Measurements from ENCODE around the gene CCDC112.
"Not testable (repeated sequence)": the region's sequence is repeated elsewhere in the genome, so short reads cannot be mapped to it uniquely, and the experiment has no call there.

Gene CCDC112

DNA sequence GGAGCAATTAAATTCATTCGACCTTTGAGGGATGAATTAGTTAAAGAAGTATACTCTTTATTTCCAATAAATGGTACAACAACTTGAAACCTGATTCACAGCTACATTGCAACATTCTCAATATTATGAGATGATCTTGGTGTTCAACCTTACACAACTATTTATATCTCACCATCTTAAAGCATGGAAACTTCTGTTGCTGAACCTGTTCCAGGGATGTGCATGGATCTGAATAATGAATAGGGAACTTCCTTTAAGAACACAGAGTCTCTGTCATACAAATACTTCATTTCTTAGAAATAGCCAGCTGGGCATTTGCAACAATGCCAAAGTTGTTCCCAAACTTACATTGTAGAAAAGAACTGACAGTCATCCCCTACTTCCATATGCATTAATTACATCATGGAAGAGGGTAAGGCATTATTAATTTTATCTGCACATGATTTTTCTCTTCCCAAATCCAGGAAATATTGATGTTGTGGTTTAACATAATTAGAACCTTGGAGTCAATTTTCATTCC, 39.8 kb upstream of the CCDC112 start:
- H3K9me3 ChIP-seq (ENCODE audit: low read depth, low read length), result no peaks in the 10 kb centered on the region
- H3K4me3 ChIP-seq, result no peak overlapping the region
- TF ChIP-seq POLR2AphosphoS5 (IDR thresholded peaks at IDR 0.05; ENCODE audit: borderline replicate concordance, low read depth, low read length) (no peak), FOXP2 (optimal IDR thresholded peaks at IDR 0.05; ENCODE audit: control extremely low read depth, extremely low read length, insufficient read depth) (no peak), EZH2 (IDR thresholded peaks at IDR 0.05) (no peak)
- no peak overlapping the region for H3K27ac ChIP-seq
- no peak for DNase-seq (ENCODE audit: low read depth, low spot score)
- H3K36me3 ChIP-seq (ENCODE audit: insufficient read depth, low read length), result no peaks in the 10 kb centered on the region
- H3K9ac ChIP-seq (ENCODE audit: insufficient read length), result no peak overlapping the region

DNA sequence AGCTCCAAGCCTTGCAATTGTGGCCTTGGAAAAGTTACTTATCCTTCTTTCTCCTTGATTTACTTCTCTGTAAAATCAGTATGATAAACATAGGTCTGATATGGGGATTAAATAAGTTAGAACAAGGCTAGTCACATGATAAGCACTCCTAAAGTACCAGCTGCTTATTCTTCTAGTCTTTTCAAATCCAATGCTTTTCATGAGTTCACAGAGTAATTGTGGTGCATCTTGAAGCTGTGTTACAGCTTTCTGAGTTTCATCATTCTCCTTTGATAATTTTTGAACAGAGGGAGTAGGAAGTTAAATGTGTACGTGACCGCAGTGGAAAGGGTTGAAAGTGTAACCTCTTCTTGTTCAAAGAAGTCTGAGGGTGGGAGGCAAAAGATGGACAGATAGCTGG, 38.8 kb upstream of the CCDC112 start:
- Histone ChIP-seq H3K9me3 (ENCODE audit: low read depth, low read length) (no peaks in the 10 kb centered on the region), H3K36me3 (ENCODE audit: insufficient read depth, low read length) (no peaks in the 10 kb centered on the region), H3K9ac (ENCODE audit: insufficient read length) (no peak overlapping the region), H3K4me3 (no peak overlapping the region), H3K27ac (no peak overlapping the region)
- DNase-seq (ENCODE audit: low read depth, low spot score), result no peak
- TF ChIP-seq POLR2AphosphoS5 (IDR thresholded peaks at IDR 0.05; ENCODE audit: borderline replicate concordance, low read depth, low read length) (no peak), EZH2 (IDR thresholded peaks at IDR 0.05) (no peak), FOXP2 (optimal IDR thresholded peaks at IDR 0.05; ENCODE audit: control extremely low read depth, extremely low read length, insufficient read depth) (no peak)

DNA sequence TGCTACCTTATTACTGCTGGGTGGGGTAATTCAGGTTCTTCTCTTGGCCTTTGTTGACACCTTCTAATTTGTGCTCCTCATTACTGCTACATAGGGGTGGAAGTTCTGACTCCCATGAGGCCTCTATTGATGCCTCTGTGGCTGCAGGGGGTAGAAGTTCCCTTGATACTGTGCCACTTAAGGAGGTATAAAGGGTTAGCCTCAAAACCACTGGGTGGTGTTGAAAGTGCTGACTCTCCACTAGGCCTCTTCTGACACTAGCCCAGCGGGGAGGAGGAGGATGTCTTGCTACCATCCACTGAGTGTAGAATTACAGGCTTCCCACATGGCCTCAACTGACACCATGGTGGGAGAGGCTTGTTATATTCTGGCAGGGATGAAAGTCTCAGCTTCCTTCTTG, 36.7 kb upstream of the CCDC112 start:
- Histone ChIP-seq H3K36me3 (ENCODE audit: insufficient read depth, low read length) (no peaks in the 10 kb centered on the region), H3K9me3 (ENCODE audit: low read depth, low read length) (no peaks in the 10 kb centered on the region), H3K4me3 (no peak overlapping the region), H3K27ac (no peak overlapping the region), H3K9ac (ENCODE audit: insufficient read length) (no peak overlapping the region)
- peak; percentile 26 for DNase-seq (ENCODE audit: low read depth, low spot score)
- TF ChIP-seq FOXP2 (optimal IDR thresholded peaks at IDR 0.05; ENCODE audit: control extremely low read depth, extremely low read length, insufficient read depth), result no peak
- TF ChIP-seq POLR2AphosphoS5 (IDR thresholded peaks at IDR 0.05; ENCODE audit: borderline replicate concordance, low read depth, low read length), result no peak; the same call in 1 of the 2 replicates
- no peak for TF ChIP-seq EZH2 (IDR thresholded peaks at IDR 0.05)

DNA sequence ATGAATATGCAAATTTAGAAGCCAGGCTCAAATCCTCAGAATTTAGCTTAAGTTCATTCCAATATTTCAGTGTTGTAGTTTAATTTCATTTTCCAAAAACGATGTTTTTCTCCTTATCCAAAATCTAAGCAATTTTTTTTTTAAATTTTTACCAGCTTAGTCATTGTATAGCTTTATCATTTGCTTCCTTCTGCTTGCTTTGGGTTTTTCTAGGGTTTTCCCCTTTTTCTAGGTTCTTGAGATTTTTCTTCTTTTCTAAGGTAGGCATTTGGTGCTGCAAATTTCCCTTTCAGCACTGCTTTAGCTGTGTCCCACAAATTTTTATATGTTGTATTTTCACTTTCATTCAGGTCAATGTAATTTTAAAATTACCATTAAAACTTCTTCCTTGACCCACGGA, 34.4 kb upstream of the CCDC112 start:
- DNase-seq (ENCODE audit: low read depth, low spot score), result no peak
- TF ChIP-seq POLR2AphosphoS5 (IDR thresholded peaks at IDR 0.05; ENCODE audit: borderline replicate concordance, low read depth, low read length) (no peak), FOXP2 (optimal IDR thresholded peaks at IDR 0.05; ENCODE audit: control extremely low read depth, extremely low read length, insufficient read depth) (no peak), EZH2 (IDR thresholded peaks at IDR 0.05) (no peak)
- Histone ChIP-seq H3K9ac (ENCODE audit: insufficient read length) (no peak overlapping the region), H3K9me3 (ENCODE audit: low read depth, low read length) (no peaks in the 10 kb centered on the region), H3K27ac (no peak overlapping the region), H3K36me3 (ENCODE audit: insufficient read depth, low read length) (no peaks in the 10 kb centered on the region), H3K4me3 (no peak overlapping the region)

DNA sequence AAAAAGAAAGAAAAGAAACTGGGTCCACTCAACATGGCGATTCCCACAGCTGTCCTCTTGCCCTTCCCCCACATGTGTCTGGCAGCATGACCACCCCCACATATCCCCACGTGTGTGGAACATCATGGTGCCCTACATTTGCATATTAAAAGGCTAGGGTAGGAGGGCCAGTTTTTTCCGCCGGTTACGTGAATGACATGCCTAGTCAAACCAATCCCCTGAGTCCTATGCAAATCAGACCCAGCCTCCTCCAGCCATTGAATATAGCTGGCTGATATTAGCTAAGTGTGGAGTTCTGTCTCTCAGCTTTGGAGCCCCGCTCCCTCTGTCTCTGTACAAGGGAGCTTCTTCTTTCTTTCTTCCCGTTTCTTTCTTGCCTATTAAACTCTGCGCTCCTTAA, 33.0 kb upstream of the CCDC112 start:
- H3K9me3 ChIP-seq (ENCODE audit: low read depth, low read length), result no peaks in the 10 kb centered on the region
- H3K36me3 ChIP-seq (ENCODE audit: insufficient read depth, low read length), result no peaks in the 10 kb centered on the region
- TF ChIP-seq FOXP2 (optimal IDR thresholded peaks at IDR 0.05; ENCODE audit: control extremely low read depth, extremely low read length, insufficient read depth), result no peak
- TF ChIP-seq POLR2AphosphoS5 (IDR thresholded peaks at IDR 0.05; ENCODE audit: borderline replicate concordance, low read depth, low read length), result no peak
- no peak for TF ChIP-seq EZH2 (IDR thresholded peaks at IDR 0.05)
- H3K4me3 ChIP-seq, result no peak overlapping the region
- no peak overlapping the region for H3K9ac ChIP-seq (ENCODE audit: insufficient read length)
- no peak for DNase-seq (ENCODE audit: low read depth, low spot score)
- H3K27ac ChIP-seq, result no peak overlapping the region

DNA sequence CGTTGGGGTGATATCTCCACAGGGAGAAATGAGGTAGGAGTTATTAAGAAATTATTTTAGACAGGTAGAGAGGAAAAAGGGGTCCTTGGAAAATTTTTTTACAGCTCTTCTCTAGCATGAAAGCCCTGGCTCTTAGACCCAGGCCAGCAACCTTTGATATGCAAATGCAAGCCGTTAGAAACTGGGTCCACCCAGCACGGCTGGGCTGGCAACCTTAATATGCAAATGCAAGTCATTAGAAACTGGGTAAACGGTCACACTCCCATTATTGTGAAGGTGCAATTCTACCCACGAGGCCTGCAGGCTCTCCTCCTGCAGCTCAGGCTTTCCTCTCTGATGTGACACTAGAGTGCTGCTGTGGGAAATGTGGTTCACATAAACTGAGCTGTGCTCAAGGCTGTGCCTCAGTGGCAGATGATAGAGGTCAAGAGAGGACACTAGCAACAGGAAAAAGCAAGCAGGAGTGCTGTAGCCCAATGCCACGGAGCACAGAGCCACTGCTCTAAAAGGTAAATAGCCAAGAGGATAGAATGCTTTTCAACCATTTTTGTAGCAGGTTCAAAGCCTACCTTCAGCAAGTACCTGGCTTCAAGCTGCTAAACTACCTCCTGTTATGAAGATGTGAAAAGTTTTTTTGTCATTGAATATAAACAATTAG, 32.3 kb upstream of the CCDC112 start:
- H3K36me3 ChIP-seq (ENCODE audit: insufficient read depth, low read length); H3K9ac ChIP-seq (ENCODE audit: insufficient read length); H3K27ac ChIP-seq; H3K9me3 ChIP-seq (ENCODE audit: low read depth, low read length); DNase-seq (ENCODE audit: low read depth, low spot score); H3K4me3 ChIP-seq: not testable (repeated sequence)

DNA sequence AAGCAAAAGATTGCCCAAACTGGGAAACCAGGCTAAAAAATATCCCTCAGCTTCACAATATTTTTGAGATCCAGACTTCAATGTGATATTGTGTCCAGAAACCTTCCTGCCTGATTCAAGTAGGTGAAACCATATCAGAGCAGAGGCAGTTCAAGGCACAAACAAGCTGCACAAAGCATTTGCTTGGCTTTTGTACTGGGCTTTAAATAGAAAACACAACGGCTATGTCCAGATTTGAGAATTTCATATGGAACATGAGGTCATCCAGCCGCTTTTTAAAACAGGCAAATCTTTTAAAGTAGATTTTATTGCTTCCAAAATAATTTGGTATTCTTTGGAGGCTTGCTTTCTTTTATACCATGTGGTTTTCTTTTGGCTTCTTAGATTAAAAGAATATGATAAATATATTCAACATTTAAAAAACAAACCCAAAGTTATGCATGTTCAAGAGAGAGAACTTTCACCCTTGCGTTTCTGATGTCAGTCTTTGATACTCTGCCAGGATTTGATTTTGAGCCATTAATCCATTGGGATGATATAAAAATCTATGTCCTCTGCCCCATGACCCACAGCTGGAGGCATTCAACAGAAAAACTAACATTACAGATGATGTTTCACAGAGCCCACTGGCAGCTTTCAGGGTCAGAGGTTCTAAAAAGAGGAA, 29.0 kb upstream of the CCDC112 start:
- H3K9me3 ChIP-seq (ENCODE audit: low read depth, low read length), result no peaks in the 10 kb centered on the region
- H3K9ac ChIP-seq (ENCODE audit: insufficient read length), result no peak overlapping the region
- no peak for DNase-seq (ENCODE audit: low read depth, low spot score)
- H3K36me3 ChIP-seq (ENCODE audit: insufficient read depth, low read length), result no peaks in the 10 kb centered on the region
- H3K4me3 ChIP-seq, result no peak overlapping the region
- TF ChIP-seq EZH2 (IDR thresholded peaks at IDR 0.05) (no peak), FOXP2 (optimal IDR thresholded peaks at IDR 0.05; ENCODE audit: control extremely low read depth, extremely low read length, insufficient read depth) (no peak), POLR2AphosphoS5 (IDR thresholded peaks at IDR 0.05; ENCODE audit: borderline replicate concordance, low read depth, low read length) (no peak)
- H3K27ac ChIP-seq, result no peak overlapping the region

DNA sequence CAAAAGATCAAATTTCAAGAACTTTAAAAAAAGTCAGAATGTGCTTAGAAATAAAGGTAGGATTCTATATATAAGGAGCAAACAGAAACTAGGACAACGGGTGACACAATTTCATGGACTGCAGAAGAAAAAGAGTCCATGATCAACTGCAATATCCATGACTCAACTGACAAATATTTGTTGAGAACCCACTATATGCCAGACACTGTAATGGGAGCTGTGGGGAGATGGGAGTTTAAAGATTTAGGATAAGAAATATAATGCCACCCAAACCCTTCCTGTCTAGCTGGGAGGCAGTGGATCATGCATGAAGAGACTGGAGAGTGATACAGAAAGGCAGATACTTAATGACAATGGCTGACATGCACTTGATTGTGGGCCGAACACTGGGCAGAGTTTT, 27.6 kb upstream of the CCDC112 start:
- no peak for DNase-seq (ENCODE audit: low read depth, low spot score)
- H3K36me3 ChIP-seq (ENCODE audit: insufficient read depth, low read length), result no peaks in the 10 kb centered on the region
- no peak overlapping the region for H3K9ac ChIP-seq (ENCODE audit: insufficient read length)
- no peaks in the 10 kb centered on the region for H3K9me3 ChIP-seq (ENCODE audit: low read depth, low read length)
- no peak overlapping the region for H3K4me3 ChIP-seq
- TF ChIP-seq EZH2 (IDR thresholded peaks at IDR 0.05) (no peak), FOXP2 (optimal IDR thresholded peaks at IDR 0.05; ENCODE audit: control extremely low read depth, extremely low read length, insufficient read depth) (no peak), POLR2AphosphoS5 (IDR thresholded peaks at IDR 0.05; ENCODE audit: borderline replicate concordance, low read depth, low read length) (no peak)
- no peak overlapping the region for H3K27ac ChIP-seq
